Measurements from ENCODE around the gene MAP7.
"Not testable (repeated sequence)": the region's sequence is repeated elsewhere in the genome, so short reads cannot be mapped to it uniquely, and the experiment has no call there.

MAP7 gene

GRCh38 chr6:136411453-136412354, 138.5 kb downstream of the MAP7 start:
- DNase-seq: no peak

GRCh38 chr6:136411025-136411325, 139.2 kb downstream of the MAP7 start:
- DNase-seq: no peak

DNA sequence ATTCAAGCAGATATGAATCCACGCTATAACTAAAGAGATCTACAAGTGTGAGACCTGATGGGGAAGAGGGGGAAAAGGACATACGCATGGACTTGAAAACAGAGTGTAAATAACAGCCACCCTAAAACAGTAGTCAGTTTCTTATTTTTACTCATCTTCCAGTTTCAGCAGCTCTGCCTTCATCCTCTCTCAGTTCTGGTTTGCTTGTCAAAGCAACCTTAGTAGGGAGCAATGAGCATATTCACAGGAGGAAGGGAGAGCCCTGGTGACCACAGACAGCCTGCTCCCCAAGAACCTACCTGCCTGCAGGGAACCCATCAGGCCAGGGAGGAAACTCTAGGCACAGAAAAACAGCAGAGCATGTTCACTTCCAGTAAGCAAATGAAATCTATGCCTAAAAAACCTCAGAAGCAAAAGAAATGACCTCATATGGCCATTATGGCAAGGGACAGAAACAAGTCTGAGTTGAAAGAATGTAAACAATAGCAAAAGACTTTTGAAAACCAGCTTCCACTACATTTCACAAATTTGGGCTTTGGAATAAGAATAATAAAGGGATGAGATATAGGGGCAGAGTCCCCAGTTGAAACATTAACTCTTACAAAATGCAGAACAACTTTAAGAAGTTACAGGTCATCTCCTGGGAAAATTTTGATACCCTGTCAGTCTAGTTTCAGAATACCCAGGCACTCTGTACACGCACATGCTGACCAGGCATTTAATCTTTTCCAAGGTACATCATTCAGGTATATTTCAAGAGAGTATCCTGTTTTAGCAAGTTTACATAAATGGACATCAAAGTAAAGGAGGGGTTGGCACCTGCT, 139.8 kb downstream of the MAP7 start:
- DNase-seq: no peak

DNA sequence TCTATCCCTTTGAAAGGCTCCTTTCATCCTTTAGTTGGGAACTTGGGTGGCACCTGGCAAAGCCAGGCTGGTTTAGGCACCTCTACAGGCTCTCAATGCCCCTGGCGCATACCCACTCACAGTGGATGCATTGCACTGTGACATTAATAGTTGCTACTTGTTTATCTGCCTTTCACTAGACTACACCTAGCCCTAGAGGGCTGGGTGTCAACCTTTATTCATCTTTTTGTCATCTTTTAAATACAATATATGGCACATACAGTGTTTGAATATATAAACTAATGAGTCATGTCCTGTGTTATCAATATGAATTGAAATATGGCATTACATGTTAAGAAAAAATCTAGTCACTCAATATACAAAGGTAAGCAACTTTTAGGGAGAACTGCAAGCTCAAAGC, 140.6 kb downstream of the MAP7 start:
- DNase-seq: no peak

GRCh38 chr6:136408204-136408603, 142.0 kb downstream of the MAP7 start:
- DNase-seq: no peak

- no peak for DNase-seq
These were observed 144.7 kb downstream of the MAP7 start for GRCh38 chr6:136405420-136406029.

DNA sequence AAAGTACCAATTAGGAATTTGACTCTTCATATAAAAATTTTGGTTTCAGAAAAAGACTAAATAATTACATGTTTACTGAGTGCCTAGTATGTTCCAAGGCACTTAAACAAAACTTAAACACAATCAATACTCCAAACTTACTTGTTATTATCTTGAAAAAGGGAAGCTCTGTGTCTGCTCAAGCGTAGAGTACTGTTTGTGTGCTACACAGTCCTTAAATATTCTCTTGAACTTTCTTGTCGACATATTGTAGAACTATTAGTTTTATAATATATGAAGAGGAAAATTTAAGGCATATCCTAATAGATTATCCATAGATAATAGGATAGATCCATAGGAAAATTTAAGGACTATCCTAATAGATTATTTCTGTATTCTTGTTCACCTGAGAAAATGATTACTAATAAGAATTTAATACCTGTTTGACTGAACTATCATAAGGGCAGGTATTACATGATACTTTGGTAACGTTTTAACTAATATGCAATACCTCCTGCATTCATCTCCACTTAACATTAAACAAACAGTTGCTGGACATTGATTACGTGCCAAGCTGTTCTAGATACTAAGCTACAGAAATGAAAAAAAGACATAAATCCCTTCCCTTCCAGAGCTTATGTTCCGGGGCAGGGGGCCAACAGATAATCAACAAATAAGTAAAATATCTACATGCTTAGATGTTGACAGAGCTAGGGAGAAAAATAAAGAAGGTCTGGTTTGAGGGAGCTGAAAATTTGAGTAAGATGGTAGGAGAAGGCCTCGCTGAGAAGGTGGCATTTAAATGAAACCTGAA, 145.4 kb downstream of the MAP7 start:
- DNase-seq: no peak

GRCh38 chr6:136404007-136404406, 146.2 kb downstream of the MAP7 start:
- DNase-seq: no peak

GRCh38 chr6:136403110-136403980, 146.9 kb downstream of the MAP7 start:
- DNase-seq: no peak

DNA sequence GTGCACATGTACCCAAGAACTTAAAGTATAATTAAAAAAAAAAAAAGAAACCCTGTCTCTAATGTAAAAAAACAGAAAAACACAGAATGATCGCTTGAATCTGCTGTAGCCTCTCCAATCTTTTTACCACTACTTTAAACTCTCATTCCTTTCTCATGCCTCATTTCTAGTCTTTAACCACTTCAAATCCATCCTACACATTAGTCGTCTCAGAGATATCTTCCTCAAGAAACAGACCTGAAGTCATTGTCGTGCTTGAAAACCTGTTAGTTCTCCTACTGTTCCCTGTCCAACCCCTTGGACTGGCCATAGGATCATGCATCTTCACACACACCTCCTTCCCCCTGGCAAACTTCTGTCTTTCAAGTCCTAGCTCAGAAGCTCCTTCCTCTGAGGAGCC, 148.5 kb downstream of the MAP7 start:
- DNase-seq: no peak

GRCh38 chr6:136401236-136401635, 149.0 kb downstream of the MAP7 start:
- not testable (repeated sequence) for DNase-seq

DNA sequence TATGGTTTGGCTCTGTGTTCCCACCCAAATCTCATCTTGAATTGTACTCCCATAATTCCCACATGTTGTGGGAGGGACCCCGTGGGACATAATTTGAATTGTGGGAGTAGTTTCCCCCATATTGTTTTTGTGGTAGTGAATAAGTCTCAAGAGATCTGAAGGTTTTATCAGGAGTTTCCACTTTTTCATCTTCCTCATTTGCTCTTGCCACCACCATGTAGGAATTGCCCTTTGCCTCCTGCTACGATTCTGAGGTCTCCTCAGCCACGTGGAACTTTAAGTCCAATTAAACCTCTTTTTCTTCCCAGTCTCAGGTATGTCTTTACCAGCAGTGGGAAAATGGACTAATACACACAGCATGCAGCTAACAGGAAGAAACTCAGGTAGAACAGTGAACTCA, 151.8 kb downstream of the MAP7 start:
- no peak for DNase-seq

GRCh38 chr6:136396908-136397307, 153.3 kb downstream of the MAP7 start:
- no peak for DNase-seq

DNA sequence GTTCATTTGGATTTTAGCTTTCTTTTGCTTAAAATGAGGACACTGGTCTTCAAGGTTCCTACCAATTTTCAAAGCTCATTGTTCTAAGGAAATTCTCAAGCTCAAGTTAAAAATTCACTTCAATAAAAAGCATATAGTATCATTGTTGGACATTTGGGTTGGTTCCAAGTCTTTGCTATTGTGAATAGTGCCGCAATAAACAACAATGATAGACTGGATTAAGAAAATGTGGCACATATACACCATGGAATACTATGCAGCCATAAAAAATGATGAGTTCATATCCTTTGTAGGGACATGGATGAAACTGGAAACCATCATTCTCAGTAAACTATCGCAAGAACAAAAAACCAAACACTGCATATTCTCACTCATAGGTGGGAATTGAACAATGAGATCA, 159.3 kb downstream of the MAP7 start:
- not testable (repeated sequence) for DNase-seq

DNA sequence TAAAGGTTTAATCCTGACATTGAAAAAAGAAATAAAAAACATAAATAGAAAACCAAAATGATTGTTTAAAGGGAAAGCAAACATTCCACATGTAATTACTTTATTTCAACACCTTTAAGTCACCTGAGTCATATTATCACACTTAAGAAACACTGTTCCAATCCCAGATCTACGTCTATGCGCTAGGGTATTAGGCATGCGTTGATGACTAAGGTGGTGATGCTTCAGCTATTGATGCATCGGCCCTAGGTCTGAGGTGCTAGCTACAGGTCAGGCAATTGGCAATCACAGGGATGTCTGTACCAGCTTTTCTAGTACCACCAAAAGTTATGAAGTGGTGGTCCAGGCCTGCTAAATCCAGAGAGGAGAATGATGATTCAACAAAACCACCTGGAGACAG, 162.9 kb downstream of the MAP7 start:
- DNase-seq: no peak

DNA sequence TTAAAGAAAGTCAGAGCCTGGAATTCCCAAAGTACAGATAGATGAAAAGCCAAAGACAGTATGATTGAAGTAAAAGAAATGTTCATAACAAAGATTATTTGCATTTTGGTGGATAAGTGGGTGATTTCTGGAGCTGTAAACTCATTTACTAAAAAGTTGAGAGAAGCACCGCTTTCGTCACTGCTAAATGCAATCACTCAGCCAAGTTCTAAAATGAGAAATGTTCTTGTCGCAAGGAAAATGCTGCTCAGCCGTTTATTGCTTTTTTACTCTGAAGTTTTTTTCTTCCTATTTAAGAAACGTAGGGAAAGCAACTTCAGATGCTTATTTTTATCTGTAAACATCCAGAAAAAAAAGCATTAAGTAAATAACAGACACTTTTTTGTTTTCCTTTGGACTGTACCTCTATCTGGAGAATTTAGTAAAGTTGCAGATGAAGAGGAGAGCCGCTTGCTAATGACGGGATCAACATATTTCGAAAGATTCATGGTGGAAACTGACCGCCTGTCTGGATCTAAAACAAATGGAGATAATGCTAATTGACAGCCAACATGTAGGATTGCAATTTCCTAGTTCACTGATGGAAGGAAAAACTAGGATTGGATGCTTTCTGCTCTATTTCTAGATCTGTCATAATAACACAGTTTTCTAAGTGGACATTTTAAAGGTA, 166.8 kb downstream of the MAP7 start:
- no peak for DNase-seq

DNA sequence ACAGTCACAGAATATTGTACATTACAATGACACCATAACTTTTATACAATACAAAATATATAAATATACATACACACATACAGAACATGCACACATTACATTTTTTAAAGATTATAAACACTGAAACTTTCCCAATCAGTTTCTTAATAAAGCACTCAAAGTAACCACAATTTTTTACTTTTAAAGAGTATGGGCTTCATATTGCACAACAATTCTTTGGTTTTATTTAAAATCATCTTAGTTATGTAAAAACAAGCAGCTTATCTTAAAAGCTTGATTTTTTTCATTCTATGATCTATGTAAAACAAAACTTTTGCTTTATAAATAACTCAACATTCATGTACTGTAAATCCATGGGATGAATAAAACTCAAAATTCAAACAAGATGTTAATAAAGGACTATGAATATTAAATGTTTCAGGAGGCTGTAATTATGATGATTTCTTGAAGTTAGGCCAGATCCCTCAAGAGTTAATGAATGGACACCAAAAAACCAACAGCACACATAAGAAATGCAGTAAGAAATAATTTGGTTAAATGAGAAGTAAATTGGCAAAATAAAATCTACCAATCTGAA, 167.5 kb downstream of the MAP7 start:
- DNase-seq: no peak

DNA sequence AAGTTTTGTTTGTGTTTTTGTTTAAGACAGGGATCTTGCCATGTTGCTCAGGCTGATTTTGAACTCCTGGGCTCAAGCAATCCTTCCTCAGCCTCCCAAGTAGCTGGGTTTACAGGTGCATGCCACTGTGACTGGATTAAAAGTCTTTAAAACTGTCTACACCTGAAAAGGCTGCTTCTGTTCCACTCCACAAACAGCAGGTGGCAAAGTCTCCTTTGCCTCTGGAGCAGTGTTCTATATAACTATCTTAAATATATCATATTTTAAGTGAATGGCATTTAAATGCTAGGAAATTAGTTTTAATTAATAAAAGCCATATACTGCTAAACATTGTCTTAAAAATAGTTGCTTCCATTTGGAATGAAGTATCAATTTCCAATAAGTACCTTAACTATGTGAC, 171.3 kb downstream of the MAP7 start:
- no peak for DNase-seq

- DNase-seq: not testable (repeated sequence)
These were observed 174.4 kb downstream of the MAP7 start for GRCh38 chr6:136375836-136376235.

DNA sequence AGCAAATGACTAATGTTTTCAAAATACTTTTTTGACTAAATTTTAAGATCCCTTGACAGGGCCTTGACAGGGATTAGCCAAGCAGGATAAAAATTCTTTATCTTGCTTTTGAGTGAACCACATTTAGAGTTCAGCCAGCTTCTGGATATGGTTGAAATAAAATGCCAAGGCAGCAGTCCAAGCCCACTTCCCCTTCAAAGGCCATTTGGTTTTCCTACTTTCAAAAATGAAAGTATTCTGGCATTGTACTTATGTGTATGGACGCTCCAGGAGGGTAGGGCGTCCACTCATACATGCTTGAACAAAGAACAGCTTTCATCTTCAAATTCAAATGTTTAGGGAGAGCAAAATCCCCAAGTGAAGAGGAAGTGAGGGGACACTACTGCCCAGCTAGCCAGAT, 178.3 kb downstream of the MAP7 start:
- DNase-seq: no peak

Measured in activated naive CD4-positive, alpha-beta T cell treated with anti-CD3 and anti-CD28 coated beads, Interleukin-2, amount 50 U/mL, for 16 hours (primary cell).